SU-DHL-6 (cell line): ENCODE data around the gene TNIP1.

Experiments used
- H2AFZ ChIP-seq: fragments of 200-600 bp; sonication (generic); 2 replicates; pipeline ENCODE4 v1.6.1; 2014; ENCODE audit warnings: low read depth, mild to moderate bottlenecking, moderate library complexity, mixed read lengths, antibody characterized with exemption, low read length; ENCODE audit not compliant: severe bottlenecking
- H3F3A ChIP-seq: fragments of 200-600 bp; shearing (Covaris generic); 2 replicates; pipeline ENCODE4 v1.6.0; 2016; ENCODE audit warnings: antibody characterized with exemption, mild to moderate bottlenecking; ENCODE audit not compliant: insufficient read depth
- H3K27ac ChIP-seq: fragments of 200-600 bp; sonication (generic); 2 replicates; pipeline ENCODE4 v1.5.1; 2016; ENCODE audit warnings: low read depth, mild to moderate bottlenecking, low read length, moderate library complexity, mixed read lengths
- H3K27me3 ChIP-seq: fragments of 200-600 bp; sonication (generic), shearing (Covaris generic); 2 replicates; pipeline ENCODE4 v1.6.0; 2014; ENCODE audit warnings: mild to moderate bottlenecking, low read length
- H3K36me3 ChIP-seq: fragments of 200-600 bp; sonication (generic); 2 replicates; pipeline ENCODE4 v1.6.1; 2014; ENCODE audit warnings: mild to moderate bottlenecking, low read length, mixed read lengths
- H3K4me2 ChIP-seq: fragments of 300-600, 200-600 bp; shearing (Covaris generic), sonication (generic); 2 replicates; pipeline ENCODE4 v1.6.0; 2014; ENCODE audit warnings: low read length, low read depth, mild to moderate bottlenecking; ENCODE audit not compliant: poor library complexity, severe bottlenecking
- H3K4me3 ChIP-seq: fragments of 200-600 bp; sonication (generic); 2 replicates; pipeline ENCODE4 v1.5.1; 2014; ENCODE audit warnings: antibody characterized with exemption, low read length, mild to moderate bottlenecking, mixed read lengths; ENCODE audit not compliant: insufficient read depth, poor library complexity, severe bottlenecking
- H3K79me2 ChIP-seq: fragments of 200-600 bp; sonication (generic); 2 replicates; pipeline ENCODE4 v1.6.1; 2014; ENCODE audit warnings: mild to moderate bottlenecking, low read length, moderate library complexity; ENCODE audit not compliant: insufficient read depth
- H3K9ac ChIP-seq: fragments of 200-600 bp; sonication (generic); 2 replicates; pipeline ENCODE4 v1.7.0; 2014; ENCODE audit warnings: mild to moderate bottlenecking, low read length
- H3K9me2 ChIP-seq: fragments of 200-600 bp; sonication (generic); replicated peaks from 2 replicates; pipeline ENCODE4 v1.6.1; 2014; ENCODE audit warnings: low read length; ENCODE audit not compliant: insufficient read depth
- H3K9me3 ChIP-seq: fragments of 200-600 bp; sonication (generic); 2 replicates; pipeline ENCODE4 v1.6.1; 2014; ENCODE audit warnings: low read length, mixed read lengths; ENCODE audit not compliant: insufficient read depth
- H4K20me1 ChIP-seq: fragments of 200-600 bp; sonication (generic); 2 replicates; pipeline ENCODE4 v1.6.1; 2014; ENCODE audit warnings: low read depth, mild to moderate bottlenecking, antibody characterized with exemption, low read length, moderate library complexity, mixed read lengths
- CTCF ChIP-seq: fragments of 200-600 bp; sonication (generic); IDR thresholded peaks from one replicate; pipeline ENCODE4 v1.5.1; 2017; ENCODE audit warnings: antibody characterized with exemption, mild to moderate bottlenecking, low read length, moderate library complexity; ENCODE audit not compliant: insufficient read depth, poor library complexity, severe bottlenecking
- EZH2phosphoT487 ChIP-seq: fragments of 200-600 bp; sonication (generic), shearing (Covaris generic); conservative IDR thresholded peaks from 2 replicates; pipeline ENCODE4 v1.6.1; 2018; ENCODE audit warnings: mild to moderate bottlenecking, antibody characterized with exemption, low read length, moderate library complexity, mixed read lengths

The TNIP1 gene

GRCh38 chr5:151003503-151003860, 77.4 kb downstream of the TNIP1 start:
- TF ChIP-seq EZH2phosphoT487, result no peak
- TF ChIP-seq CTCF, result no peak
- no peaks in the 10 kb centered on the region for H4K20me1 ChIP-seq
- no peaks in the 10 kb centered on the region for H3K79me2 ChIP-seq
- no peak overlapping the region for H3K9ac ChIP-seq
- H3K36me3 ChIP-seq, result no peaks in the 10 kb centered on the region
- no peaks in the 10 kb centered on the region for H3K9me3 ChIP-seq
- no peaks in the 10 kb centered on the region for H3F3A ChIP-seq
- no peak overlapping the region for H3K4me2 ChIP-seq
- H3K4me3 ChIP-seq, result no peak overlapping the region
- peaks cover 3% of the 10 kb centered on the region; the same call in 1 of the 2 replicates for H3K27me3 ChIP-seq
- H2AFZ ChIP-seq, result no peak overlapping the region
- no peaks in the 10 kb centered on the region for H3K9me2 ChIP-seq
- H3K27ac ChIP-seq, result no peak overlapping the region

GRCh38 chr5:151002681-151003502, 77.9 kb downstream of the TNIP1 start:
- Histone ChIP-seq H3K9me2 (no peaks in the 10 kb centered on the region), H3F3A (no peaks in the 10 kb centered on the region), H3K27ac (no peak overlapping the region), H3K4me3 (no peak overlapping the region), H3K9me3 (no peaks in the 10 kb centered on the region), H3K36me3 (no peaks in the 10 kb centered on the region), H3K9ac (no peak overlapping the region), H3K4me2 (no peak overlapping the region), H2AFZ (no peak overlapping the region), H3K27me3 (peaks cover 3% of the 10 kb centered on the region; the same call in 1 of the 2 replicates), H3K79me2 (no peaks in the 10 kb centered on the region), H4K20me1 (no peaks in the 10 kb centered on the region)
- no peak for TF ChIP-seq EZH2phosphoT487
- TF ChIP-seq CTCF, result no peak

GRCh38 chr5:151002250-151002649, 78.6 kb downstream of the TNIP1 start:
- no peak overlapping the region for H3K27ac ChIP-seq
- no peak overlapping the region for H3K9ac ChIP-seq
- no peaks in the 10 kb centered on the region for H3K36me3 ChIP-seq
- no peaks in the 10 kb centered on the region for H3F3A ChIP-seq
- no peaks in the 10 kb centered on the region for H3K9me3 ChIP-seq
- H3K79me2 ChIP-seq, result no peaks in the 10 kb centered on the region
- H3K4me2 ChIP-seq, result no peak overlapping the region
- no peaks in the 10 kb centered on the region for H3K9me2 ChIP-seq
- TF ChIP-seq CTCF (no peak), EZH2phosphoT487 (no peak)
- no peak overlapping the region for H3K4me3 ChIP-seq
- H4K20me1 ChIP-seq, result no peaks in the 10 kb centered on the region
- H3K27me3 ChIP-seq, result peaks cover 3% of the 10 kb centered on the region; the same call in 1 of the 2 replicates
- no peak overlapping the region for H2AFZ ChIP-seq
